AG09319 (cell line): ENCODE results near the gene CDH23.

Experiments used
- DNase-seq: peaks from one replicate; pipeline ENCODE4 v3.0.0-alpha.2; 2010; ENCODE audit warnings: low read depth; ENCODE audit errors: extremely low read depth
- CTCF ChIP-seq: IDR thresholded peaks from 2 replicates; pipeline ENCODE4 v1.5.1; 2011; ENCODE audit warnings: low read depth, mild to moderate bottlenecking, inconsistent platforms, low read length, moderate library complexity

The CDH23 gene

GRCh38 chr10:71753960-71754505 lies 357.3 kb downstream of the CDH23 start:
- no peak for DNase-seq
- TF ChIP-seq CTCF: no peak

- no peak for DNase-seq
- no peak for TF ChIP-seq CTCF
These were observed 357.8 kb downstream of the CDH23 start for GRCh38 chr10:71754562-71754961.

DNA sequence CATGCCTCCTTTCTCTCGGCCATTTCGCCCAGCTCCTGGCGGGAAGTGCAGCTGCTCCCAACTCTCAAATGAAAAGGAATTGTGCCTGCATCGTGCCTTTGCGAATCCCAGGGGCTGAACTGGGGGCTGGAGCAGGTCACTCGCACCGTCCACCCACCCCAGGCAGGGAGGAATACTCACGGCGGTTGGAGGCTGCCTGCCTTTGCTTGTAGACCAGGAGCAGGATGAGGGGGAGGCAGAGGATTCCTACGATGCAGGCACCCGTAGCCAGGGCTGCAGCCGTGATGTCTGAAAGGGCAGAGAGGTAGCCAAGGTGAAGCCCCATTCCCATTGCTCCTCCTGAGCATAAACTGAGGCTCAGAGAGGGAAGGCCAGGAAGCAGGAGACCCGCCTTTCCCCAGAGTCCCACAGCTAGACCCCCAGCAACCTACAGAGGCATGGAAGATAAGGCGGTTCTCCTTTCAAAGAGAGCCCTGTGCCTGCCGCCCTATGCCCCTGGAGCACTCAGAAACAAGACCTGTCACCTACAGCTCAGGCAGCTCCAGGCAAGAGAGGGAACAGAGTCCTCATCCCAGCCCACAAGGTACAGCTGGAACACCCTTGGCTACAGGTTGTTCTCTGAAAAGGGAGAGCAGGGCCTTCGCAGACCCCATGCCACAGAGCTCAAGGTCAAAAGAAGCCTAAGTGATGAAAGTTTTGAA lies 358.6 kb downstream of the CDH23 start:
- no peak for DNase-seq

GRCh38 chr10:71756311-71757191 lies 359.8 kb downstream of the CDH23 start:
- DNase-seq: no peak
- no peak for TF ChIP-seq CTCF

More for the DNA sequence above, 358.6 kb downstream of the CDH23 start:
- TF ChIP-seq CTCF: no peak

- no peak for TF ChIP-seq CTCF
- DNase-seq: no peak
These were observed 360.7 kb downstream of the CDH23 start for GRCh38 chr10:71757399-71757922.

DNA sequence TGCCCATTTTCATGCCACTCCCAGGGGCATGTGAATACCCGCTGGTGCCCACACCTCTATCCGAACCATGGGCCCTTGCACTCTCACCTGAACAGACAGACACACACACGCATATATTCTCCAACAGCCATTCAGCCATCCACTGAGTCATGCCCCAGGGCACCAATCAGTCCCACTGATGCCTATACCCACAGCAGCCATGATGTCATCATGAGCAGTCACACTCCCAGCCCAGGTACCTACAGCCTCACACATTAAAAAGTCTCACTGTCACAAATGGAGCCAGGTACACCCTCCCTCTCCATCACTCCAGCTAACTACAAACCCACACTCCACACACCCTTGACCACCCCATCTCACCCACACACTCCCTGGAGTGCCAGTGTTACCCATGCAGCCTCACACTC lies 364.4 kb downstream of the CDH23 start:
- no peak for DNase-seq
- no peak for TF ChIP-seq CTCF
